ENCODE results near the gene AKR1C2.
"Not testable (repeated sequence)": the region's sequence is repeated elsewhere in the genome, so short reads cannot be mapped to it uniquely, and the experiment has no call there.

AKR1C2 gene

DNA sequence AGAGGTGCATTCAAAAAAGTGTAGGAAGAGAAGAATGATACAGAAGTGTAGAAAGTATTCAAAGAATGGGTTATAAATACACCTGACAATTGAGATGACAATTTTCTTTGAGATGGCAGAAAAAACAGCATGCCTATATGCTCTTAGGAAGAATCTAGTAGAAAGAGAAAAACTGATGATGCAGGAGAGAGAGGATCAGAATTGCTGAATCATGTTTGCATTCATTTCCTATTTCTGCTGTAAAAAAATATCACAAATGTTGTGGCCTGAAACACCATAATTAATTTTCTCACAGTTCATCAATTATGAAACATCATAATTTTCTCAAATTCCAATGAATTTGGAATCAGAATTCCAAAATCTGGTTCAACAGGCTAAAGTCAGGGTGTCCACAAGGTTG, 50.3 kb downstream of the AKR1C2 start:
- no peak for DNase-seq

- DNase-seq = not testable (repeated sequence)
Measured at GRCh38 chr10:4951512-4952162, 52.0 kb downstream of the AKR1C2 start.

GRCh38 chr10:4947635-4948596, 55.7 kb downstream of the AKR1C2 start:
- no peak for DNase-seq

DNA sequence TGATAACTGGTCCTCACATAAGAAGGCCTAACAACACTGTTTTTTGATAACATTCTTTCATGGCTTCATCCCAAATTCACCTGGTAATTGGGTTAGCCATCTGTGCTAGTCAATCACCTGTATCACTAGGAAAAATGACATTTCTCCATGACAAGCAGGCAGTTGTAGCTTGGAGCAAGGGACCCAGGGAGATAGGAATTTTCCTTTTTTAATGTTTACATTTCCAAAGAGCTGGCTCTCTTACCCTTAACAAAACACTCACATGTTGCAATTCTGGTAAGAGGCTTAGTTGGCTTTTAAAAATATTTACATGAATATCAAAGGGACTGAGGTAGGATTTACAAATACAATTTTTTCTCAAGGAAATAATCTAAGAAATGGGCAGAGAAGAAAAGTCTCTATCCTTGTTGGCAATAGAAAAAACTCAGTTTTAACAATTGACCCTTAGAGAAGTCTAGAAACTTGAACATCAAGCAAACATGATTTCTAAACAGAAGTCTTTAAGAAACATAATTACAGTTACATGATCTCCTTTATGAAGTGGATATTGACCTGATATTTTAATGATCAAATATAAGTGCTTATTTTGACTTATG, 56.5 kb downstream of the AKR1C2 start:
- no peak for DNase-seq

DNA sequence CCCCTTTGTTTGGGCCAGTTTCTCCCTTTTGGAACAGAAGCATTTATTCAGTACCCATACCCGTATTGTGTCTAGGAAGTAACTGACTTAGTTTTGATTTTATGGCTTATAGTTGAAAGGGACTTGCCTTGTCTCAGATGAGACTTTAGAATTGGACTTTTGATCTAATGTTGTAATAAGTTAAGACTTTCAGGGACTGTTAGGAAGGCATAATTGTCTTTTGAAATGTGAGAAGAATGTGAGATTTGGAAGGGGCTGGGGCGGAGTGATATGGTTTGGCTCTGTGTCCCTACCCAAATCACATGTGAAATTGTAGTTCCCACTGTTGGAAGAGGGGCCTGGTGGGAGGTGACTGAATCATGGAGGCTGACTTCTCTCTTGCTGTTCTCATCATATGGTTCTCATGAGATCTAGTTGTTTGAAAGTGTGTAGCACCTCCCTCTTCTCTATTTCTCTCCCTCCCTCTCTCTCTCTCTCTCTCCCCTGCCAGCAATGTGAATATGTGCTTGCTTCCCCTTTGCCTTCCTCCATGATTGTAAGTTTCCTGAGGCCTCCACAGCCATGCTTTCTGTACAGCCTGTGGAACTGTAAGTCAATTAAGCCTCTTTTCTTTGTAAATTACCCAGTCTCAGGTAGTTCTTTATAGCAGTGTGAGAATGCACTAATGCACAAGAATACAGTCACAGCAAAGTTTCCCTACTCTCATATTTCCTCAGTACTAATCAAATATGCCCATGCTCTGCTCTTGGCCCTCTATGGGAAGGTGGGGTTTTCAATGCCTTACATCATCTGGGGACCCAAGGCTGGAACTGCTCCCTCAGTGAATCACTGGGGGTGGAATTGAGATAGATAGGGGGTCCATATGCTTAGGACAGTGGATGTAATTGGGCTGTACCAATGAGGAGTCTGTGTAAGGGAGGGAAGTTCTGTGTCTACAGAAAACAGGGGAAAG, 57.6 kb downstream of the AKR1C2 start:
- DNase-seq = no peak

GRCh38 chr10:4944841-4945240, 58.8 kb downstream of the AKR1C2 start:
- no peak for DNase-seq

DNA sequence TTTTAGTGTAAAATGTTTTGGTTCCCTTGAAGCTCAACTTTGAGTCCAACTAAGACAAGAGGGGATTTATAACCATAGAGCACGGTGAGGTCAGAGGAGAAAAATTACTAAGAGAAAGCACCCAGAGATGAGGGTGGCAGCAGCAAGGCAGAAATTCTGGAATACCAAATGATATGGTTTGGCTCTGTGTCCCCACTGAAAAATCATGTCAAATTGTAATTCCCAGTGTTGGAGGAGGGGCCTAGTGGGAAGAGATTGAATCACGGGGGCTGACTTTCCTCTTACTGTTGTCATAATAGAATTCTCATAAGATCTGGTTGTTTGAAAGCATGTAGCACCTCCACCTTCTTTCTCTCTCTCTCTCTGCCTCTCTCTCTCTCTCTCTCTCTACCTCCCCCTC, 59.8 kb downstream of the AKR1C2 start:
- no peak for DNase-seq

DNA sequence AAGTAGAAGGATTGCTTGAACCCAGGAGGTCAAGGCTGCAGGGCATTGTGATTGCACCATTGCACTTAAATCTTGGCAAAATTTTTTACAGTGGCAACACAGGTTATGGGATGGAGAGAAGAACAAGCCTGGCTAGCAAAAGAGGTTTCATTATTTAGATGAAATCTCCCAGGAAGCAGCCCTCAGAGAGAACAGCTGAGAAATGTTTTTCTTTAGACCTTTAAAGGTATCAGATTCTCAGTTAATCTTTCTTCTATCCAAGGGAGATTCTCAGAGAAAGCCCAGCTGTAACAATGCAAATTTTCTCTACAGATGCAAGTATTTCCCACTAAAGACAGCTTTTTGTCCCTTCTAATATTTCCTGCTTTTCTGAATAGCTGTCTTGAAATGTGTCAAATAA, 60.2 kb downstream of the AKR1C2 start:
- not testable (repeated sequence) for DNase-seq

GRCh38 chr10:4942931-4943330, 60.7 kb downstream of the AKR1C2 start:
- not testable (repeated sequence) for DNase-seq

DNA sequence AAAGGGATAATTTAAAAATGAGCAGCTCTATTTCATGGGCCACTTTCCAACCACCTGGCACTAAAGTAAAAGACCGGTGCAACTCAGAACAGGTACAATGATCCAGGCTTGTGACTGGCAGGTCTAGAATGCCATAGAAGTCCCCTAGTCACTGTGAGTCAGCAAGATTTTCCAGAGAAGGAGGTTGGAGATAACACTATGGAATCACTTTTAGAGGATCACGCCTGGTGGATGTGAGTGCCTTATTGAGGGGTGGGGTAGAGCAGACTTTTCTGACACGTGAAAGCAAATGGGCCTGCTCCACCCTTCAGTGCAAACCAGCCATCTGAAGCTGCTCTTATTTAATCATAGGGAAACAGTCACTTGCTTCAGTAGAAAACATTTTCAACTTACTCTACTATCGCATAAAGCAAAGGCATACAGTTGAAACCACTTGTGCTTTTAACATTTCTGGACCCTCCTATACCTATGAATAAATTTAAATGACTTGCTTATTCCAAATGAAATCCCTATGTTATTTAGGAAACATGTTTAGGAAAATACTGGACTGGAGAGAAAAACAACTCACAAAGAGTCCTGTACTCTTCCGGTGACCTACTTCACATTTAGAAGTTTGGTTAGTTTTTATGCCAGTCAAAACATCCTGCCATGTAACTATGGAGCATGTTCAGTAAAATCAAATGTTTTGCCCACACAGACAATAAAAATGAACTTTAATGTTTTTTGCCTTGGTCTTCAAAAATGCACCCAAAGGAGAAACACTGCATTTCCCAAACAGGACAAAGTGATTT, 61.9 kb downstream of the AKR1C2 start:
- no peak for DNase-seq

DNA sequence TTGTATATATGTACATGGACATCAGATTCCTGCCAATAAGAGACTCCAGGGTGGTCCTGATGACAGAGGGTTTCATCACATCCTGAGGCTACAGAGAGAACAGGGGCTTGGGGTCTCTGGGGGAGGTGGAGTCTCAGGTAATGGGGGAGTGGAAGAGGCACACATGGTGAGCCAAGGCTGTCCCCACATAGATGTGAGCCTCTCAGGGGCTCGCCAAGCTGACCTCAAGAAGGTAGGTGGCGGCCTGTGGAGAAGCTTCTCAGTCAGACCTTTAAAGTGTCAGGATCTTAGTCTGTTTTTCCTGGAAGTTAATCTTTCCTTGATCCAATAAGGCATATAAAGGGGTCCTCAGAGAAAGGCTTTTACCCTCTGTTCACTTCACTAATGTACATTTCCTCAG, 62.7 kb downstream of the AKR1C2 start:
- not testable (repeated sequence) for DNase-seq

GRCh38 chr10:4940073-4940428, 63.6 kb downstream of the AKR1C2 start:
- not testable (repeated sequence) for DNase-seq

GRCh38 chr10:4939224-4940072, 64.2 kb downstream of the AKR1C2 start:
- no peak for DNase-seq
